ENCODE data around the gene CRADD. TPM values are rescaled to one million over a fixed set of nuclear protein-coding genes. Genes with fewer than 3 reads are reported as not detected.
"Not testable (repeated sequence)": the region's sequence is repeated elsewhere in the genome, so short reads cannot be mapped to it uniquely, and the experiment has no call there.

Gene CRADD
- total and polyA plus RNA-seq, 10 donors = 5.5 to 58.7 (median 18.8) TPM

DNA sequence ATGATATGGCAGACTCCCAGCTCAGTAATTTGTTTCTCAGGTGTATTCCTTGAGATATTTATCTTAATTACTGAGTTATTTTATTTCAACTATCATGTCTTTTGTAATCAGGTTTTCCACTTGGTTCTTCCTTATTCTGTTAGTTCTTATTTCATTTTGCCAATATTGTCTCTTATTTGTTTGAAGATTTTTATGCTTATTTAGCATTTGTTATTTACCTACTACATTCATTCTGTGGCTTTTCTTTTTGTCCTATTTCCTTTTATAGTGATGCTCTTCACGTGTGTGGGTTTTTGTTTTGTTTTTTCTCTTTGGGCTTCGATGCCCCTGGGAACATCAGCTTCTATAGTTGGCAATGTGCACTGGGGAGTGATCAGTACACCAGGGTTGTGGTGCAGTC is 40.5 kb upstream of the CRADD start:
- TF ChIP-seq POLR2A (IDR thresholded peaks at IDR 0.05) (no peak), POLR2AphosphoS5 (IDR thresholded peaks at IDR 0.05) (no peak)
- TF ChIP-seq, protein P1, sequence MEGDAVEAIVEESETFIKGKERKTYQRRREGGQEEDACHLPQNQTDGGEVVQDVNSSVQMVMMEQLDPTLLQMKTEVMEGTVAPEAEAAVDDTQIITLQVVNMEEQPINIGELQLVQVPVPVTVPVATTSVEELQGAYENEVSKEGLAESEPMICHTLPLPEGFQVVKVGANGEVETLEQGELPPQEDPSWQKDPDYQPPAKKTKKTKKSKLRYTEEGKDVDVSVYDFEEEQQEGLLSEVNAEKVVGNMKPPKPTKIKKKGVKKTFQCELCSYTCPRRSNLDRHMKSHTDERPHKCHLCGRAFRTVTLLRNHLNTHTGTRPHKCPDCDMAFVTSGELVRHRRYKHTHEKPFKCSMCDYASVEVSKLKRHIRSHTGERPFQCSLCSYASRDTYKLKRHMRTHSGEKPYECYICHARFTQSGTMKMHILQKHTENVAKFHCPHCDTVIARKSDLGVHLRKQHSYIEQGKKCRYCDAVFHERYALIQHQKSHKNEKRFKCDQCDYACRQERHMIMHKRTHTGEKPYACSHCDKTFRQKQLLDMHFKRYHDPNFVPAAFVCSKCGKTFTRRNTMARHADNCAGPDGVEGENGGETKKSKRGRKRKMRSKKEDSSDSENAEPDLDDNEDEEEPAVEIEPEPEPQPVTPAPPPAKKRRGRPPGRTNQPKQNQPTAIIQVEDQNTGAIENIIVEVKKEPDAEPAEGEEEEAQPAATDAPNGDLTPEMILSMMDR (IDR thresholded peaks at IDR 0.05 in 8 of 11, conservative IDR thresholded peaks at IDR 0.05 in 3 of 11) = no peak
- 57 to 79% (median 62%) methylated on average over 2 of the region's 2 CpGs for WGBS, 5 donors
- H3K4me3 ChIP-seq = no peak overlapping the region
- H3K4me1 ChIP-seq = no peaks in the 10 kb centered on the region
- H3K27me3 ChIP-seq (replicated peaks in 1 of 7) = peaks cover 0 to 11% (median 0%) of the 10 kb centered on the region in 7 donors
- H3K9me3 ChIP-seq = peaks cover 0 to 19% (median 10%) of the 10 kb centered on the region in 8 donors
- H3K36me3 ChIP-seq = no peaks in the 10 kb centered on the region
- no peak for DNase-seq
- intact Hi-C loops (cut with DNase I; ENCODE audit: low total_unique reads) = no loop called here
- no peak overlapping the region for H3K27ac ChIP-seq

DNA sequence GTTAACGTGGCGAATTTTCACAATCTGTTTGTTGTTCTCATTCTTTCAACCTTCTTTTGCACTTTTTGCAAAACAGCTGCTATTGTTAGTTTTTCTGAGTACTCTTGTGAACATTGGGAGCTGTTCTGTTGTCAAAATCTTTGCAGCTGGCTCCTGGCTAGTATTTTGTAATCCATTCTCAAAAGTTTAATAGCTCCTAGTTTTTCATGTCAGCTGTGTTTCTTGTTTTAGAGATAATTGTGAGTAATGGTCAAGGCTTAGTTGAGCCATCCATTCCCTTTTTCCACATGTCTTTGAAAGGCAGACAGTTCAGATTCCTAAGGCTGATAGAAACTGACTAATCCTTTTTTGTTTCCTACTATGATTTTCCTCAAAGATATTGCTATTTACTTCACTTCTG is 39.1 kb upstream of the CRADD start:
- DNase-seq = no peak
- Histone ChIP-seq H3K36me3 (no peaks in the 10 kb centered on the region), H3K4me1 (no peaks in the 10 kb centered on the region), H3K27ac (no peak overlapping the region), H3K27me3 (replicated peaks in 1 of 7) (peaks cover 0 to 11% (median 0%) of the 10 kb centered on the region in 7 donors), H3K9me3 (peaks cover 0 to 6% (median 0%) of the 10 kb centered on the region in 8 donors), H3K4me3 (no peak overlapping the region)
- WGBS, 5 donors = 79 to 91% (median 85%) methylated on average over 2 of the region's 2 CpGs
- intact Hi-C loops (cut with DNase I; ENCODE audit: low total_unique reads) = no loop called here
- TF ChIP-seq, protein P1 (IDR thresholded peaks at IDR 0.05 in 8 of 11, conservative IDR thresholded peaks at IDR 0.05 in 3 of 11) = no peak
- no peak for TF ChIP-seq POLR2AphosphoS5 (IDR thresholded peaks at IDR 0.05)
- TF ChIP-seq POLR2A (IDR thresholded peaks at IDR 0.05) = no peak

DNA sequence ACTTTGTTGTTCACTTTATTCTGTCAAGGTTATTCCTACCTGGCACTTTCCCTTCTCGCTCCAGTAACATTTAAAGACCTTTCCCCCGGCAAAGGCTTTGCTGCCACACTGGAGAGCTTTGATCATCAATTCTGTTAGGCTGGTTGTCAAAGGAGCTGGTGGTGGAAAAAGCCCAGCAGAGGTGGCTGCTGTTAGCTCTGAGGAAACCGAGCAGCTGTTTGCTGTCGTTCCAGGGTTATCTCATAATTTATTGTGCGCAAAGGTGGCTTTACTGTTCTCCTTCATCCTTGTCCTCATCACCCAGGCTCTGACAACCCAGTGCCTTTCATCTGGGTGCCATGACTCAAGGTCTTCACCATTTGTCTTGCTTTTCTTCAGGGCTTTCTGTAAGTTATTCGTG is 38.2 kb upstream of the CRADD start:
- Histone ChIP-seq H3K9me3 (no peaks in the 10 kb centered on the region), H3K4me1 (no peaks in the 10 kb centered on the region), H3K27me3 (replicated peaks in 1 of 7) (peaks cover 0 to 11% (median 0%) of the 10 kb centered on the region in 7 donors), H3K4me3 (no peak overlapping the region), H3K27ac (no peak overlapping the region), H3K36me3 (no peaks in the 10 kb centered on the region)
- TF ChIP-seq POLR2A (IDR thresholded peaks at IDR 0.05) (no peak), POLR2AphosphoS5 (IDR thresholded peaks at IDR 0.05) (no peak)
- TF ChIP-seq, protein P1 (IDR thresholded peaks at IDR 0.05 in 8 of 11, conservative IDR thresholded peaks at IDR 0.05 in 3 of 11) = no peak
- intact Hi-C loops (cut with DNase I; ENCODE audit: low total_unique reads) = no loop called here
- DNase-seq = no peak
- WGBS, 5 donors = 74 to 84% (median 76%) methylated on average over 6 of the region's 6 CpGs

DNA sequence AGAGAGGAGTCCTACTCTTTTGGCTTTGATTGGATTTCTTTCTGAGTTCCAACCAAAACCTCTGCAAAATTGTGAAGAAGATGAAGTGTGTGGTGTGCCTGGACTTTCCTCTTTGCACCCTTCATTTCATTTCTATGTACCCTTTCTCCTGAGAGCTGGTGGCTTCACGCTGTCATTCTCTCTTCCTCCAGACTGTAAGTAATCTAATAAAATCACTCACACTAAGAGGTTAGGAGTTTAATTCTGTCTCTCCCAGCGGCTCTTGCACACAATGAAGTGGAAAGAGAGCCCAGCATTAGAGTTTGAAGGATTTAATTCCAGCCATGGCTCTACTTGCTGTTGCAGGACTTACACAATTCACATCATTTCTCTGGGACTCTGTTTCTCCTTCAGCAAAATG is 37.8 kb upstream of the CRADD start:
- intact Hi-C loops (cut with DNase I; ENCODE audit: low total_unique reads) = no loop called here
- Histone ChIP-seq H3K27ac (no peak overlapping the region), H3K27me3 (replicated peaks in 1 of 7) (peaks cover 0 to 11% (median 0%) of the 10 kb centered on the region in 7 donors), H3K36me3 (no peaks in the 10 kb centered on the region), H3K9me3 (no peaks in the 10 kb centered on the region), H3K4me1 (no peaks in the 10 kb centered on the region), H3K4me3 (no peak overlapping the region)
- TF ChIP-seq POLR2AphosphoS5 (IDR thresholded peaks at IDR 0.05) (no peak), POLR2A (IDR thresholded peaks at IDR 0.05) (no peak)
- TF ChIP-seq, protein P1 (IDR thresholded peaks at IDR 0.05 in 8 of 11, conservative IDR thresholded peaks at IDR 0.05 in 3 of 11) = no peak
- DNase-seq = no peak
- 58 to 82% (median 76%) methylated on average over 2 of the region's 2 CpGs for WGBS, 5 donors

DNA sequence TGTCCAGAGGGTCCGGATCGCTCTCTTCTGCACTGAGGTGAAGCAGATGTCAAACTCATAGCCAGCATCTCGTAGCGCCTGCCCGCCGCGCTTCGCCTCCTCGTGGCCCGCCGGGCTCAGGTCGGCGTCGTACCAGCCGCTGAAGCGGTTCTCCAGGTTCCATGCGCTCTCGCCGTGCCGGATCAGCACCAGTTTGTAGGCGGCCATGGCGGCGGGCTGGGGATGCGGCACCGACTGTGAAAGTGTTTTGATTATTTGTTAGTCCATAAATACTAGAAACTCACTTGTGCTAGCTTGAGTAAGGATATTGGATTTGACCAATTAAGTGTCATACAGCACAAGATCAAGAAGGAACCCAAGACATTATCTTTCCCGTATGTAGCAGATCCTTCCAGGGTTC is 35.8 kb upstream of the CRADD start:
- 93 to 97% (median 95%) methylated on average over 7 to 18 of the region's 26 CpGs for WGBS, 5 donors
- H3K36me3 ChIP-seq; H3K4me3 ChIP-seq; DNase-seq; H3K4me1 ChIP-seq; H3K9me3 ChIP-seq; H3K27ac ChIP-seq; intact Hi-C loops (cut with DNase I; ENCODE audit: low total_unique reads): not testable (repeated sequence)
- peaks cover 0 to 11% (median 0%) of the 10 kb centered on the region in 7 donors for H3K27me3 ChIP-seq (replicated peaks in 1 of 7)
